ENCODE data around the gene FN3KRP.
A peak's percentile ranks its signal among the peaks of the same experiment; 100 is the strongest.
"Not testable (repeated sequence)": the region's sequence is repeated elsewhere in the genome, so short reads cannot be mapped to it uniquely, and the experiment has no call there.

Gene FN3KRP

DNA sequence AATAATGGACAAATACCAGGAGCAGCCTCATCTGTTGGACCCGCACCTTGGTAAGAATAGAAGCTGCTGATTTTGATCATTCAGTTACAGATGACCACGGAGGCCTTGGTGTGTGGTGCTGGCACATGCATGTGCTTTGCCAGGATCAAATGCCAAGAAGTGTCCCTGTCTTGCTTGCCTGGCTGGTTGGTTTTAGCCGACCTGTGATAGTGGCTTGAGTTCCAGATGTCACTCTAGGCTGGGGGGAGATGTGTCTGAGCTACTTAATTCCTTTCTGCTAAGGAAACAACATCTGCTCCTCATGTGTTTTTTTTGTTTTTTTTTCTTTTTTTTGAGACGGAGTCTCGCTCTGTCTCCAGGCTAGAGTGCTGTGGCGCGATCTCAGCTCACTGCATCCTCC is 39.7 kb downstream of the FN3KRP start:
- TF ChIP-seq, protein P1, sequence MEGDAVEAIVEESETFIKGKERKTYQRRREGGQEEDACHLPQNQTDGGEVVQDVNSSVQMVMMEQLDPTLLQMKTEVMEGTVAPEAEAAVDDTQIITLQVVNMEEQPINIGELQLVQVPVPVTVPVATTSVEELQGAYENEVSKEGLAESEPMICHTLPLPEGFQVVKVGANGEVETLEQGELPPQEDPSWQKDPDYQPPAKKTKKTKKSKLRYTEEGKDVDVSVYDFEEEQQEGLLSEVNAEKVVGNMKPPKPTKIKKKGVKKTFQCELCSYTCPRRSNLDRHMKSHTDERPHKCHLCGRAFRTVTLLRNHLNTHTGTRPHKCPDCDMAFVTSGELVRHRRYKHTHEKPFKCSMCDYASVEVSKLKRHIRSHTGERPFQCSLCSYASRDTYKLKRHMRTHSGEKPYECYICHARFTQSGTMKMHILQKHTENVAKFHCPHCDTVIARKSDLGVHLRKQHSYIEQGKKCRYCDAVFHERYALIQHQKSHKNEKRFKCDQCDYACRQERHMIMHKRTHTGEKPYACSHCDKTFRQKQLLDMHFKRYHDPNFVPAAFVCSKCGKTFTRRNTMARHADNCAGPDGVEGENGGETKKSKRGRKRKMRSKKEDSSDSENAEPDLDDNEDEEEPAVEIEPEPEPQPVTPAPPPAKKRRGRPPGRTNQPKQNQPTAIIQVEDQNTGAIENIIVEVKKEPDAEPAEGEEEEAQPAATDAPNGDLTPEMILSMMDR (IDR thresholded peaks at IDR 0.05; ENCODE audit: insufficient read depth, low read depth, low read length, missing control alignments): no peak
- H3K4me3 ChIP-seq (ENCODE audit: low read depth, low read length): no peak overlapping the region
- no peak for DNase-seq (ENCODE audit: low read depth)

GRCh38 chr17:82765371-82765770 is 48.9 kb downstream of the FN3KRP start:
- no peak overlapping the region for H3K4me3 ChIP-seq (ENCODE audit: low read depth, low read length)
- DNase-seq (ENCODE audit: low read depth): no peak
- TF ChIP-seq, protein P1 (IDR thresholded peaks at IDR 0.05; ENCODE audit: insufficient read depth, low read depth, low read length, missing control alignments): no peak

- H3K4me3 ChIP-seq (ENCODE audit: low read depth, low read length): no peak overlapping the region
- TF ChIP-seq, protein P1 (IDR thresholded peaks at IDR 0.05; ENCODE audit: insufficient read depth, low read depth, low read length, missing control alignments): peak; percentile 49
- peak; percentile 55 for DNase-seq (ENCODE audit: low read depth)
These were observed 50.7 kb downstream of the FN3KRP start for GRCh38 chr17:82767041-82767754.

- TF ChIP-seq, protein P1 (IDR thresholded peaks at IDR 0.05; ENCODE audit: insufficient read depth, low read depth, low read length, missing control alignments): no peak
- no peak for DNase-seq (ENCODE audit: low read depth)
- no peak overlapping the region for H3K4me3 ChIP-seq (ENCODE audit: low read depth, low read length)
These were observed 52.5 kb downstream of the FN3KRP start for GRCh38 chr17:82769041-82769440.

DNA sequence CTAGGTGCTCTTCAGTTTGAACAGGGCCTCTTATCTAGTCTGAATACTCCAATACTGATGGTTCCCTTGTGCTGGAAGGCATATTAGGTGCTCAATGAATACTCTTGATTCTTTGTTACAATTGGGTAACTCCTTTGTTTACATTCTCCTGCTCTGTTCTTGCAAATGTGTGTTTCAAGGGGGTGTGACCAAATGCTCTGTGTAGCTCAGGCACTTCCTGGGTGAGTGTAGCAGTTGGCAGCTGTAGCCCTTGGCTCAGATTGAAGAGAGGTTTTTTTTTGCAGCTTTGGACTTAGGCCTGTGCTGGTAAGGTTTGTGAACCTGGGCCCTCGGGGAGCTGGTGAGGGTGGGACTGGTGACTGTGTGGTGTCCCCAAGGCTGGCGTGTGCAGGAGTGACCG is 55.5 kb downstream of the FN3KRP start:
- DNase-seq (ENCODE audit: low read depth): no peak
- H3K4me3 ChIP-seq (ENCODE audit: low read depth, low read length): no peak overlapping the region
- TF ChIP-seq, protein P1 (IDR thresholded peaks at IDR 0.05; ENCODE audit: insufficient read depth, low read depth, low read length, missing control alignments): no peak

GRCh38 chr17:82774456-82774855 is 58.0 kb downstream of the FN3KRP start:
- not testable (repeated sequence) for H3K4me3 ChIP-seq (ENCODE audit: low read depth, low read length); DNase-seq (ENCODE audit: low read depth)

- H3K4me3 ChIP-seq (ENCODE audit: low read depth, low read length): no peak overlapping the region
- TF ChIP-seq, protein P1 (IDR thresholded peaks at IDR 0.05; ENCODE audit: insufficient read depth, low read depth, low read length, missing control alignments): peak; percentile 48
- no peak for DNase-seq (ENCODE audit: low read depth)
These were observed 58.7 kb downstream of the FN3KRP start for GRCh38 chr17:82775001-82775823.

Measured in GM12865 (cell line).